HCT116 (cell line): Measurements from ENCODE around the gene MMP28. TPM values are rescaled to one million over a fixed set of nuclear protein-coding genes. Genes with fewer than 3 reads are reported as not detected.

Experiments used
- ATAC-seq: fragments of 200-7000 bp; cut with Tn5 transposase; 2 replicates; pipeline ENCODE4 v1.9.1; 2020; ENCODE audit warnings: mild to moderate bottlenecking, moderate library complexity
- BruUV-seq: library from RNA; stranded (reverse); fragments of 400-500 nt; replicated peaks from 2 replicates; lab custom pipeline; 2021; lab: Mats Ljungman, UMichigan
- CTCF ChIA-PET: fragments of 300-600 bp; sonication (Branson Sonifier 250); formaldehyde crosslinking; loops from one replicate; lab custom pipeline; 2021; ENCODE audit warnings: antibody characterized with exemption; lab: Charles Lee
- POLR2A ChIA-PET: fragments of 300-600, 350-600 bp; sonication (Branson Sonifier 250); formaldehyde crosslinking; loops from one replicate; lab custom pipeline; 2021; ENCODE audit warnings: antibody characterized with exemption; lab: Charles Lee
- RAD21 ChIA-PET, 2 experiments: fragments of 300-600 bp; sonication (Branson Sonifier 250); formaldehyde crosslinking; loops; one replicate each; lab custom pipeline; 2023; ENCODE audit warnings: low total read pairs in 2 of 2; ENCODE audit not compliant: uncharacterized antibody in 2 of 2, unreplicated experiment in 2 of 2, low non-redundant PET in 1 of 2; lab: Charles Lee
- DNase-seq: peaks from one replicate; pipeline ENCODE4 v3.0.0-alpha.2; 2010; ENCODE audit warnings: low read depth, low spot score
- H2AFZ ChIP-seq: fragments of 200-600 bp; shearing (Covaris generic), sonication (generic); 2 replicates; pipeline ENCODE4 v1.6.1; 2017; ENCODE audit warnings: low read depth, mixed run types, mixed read lengths, antibody characterized with exemption, low read length; ENCODE audit not compliant: poor library complexity, severe bottlenecking
- H3K27ac ChIP-seq: 2 replicates; pipeline ENCODE4 v1.5.1; 2012; ENCODE audit warnings: low read depth, low read length
- H3K27me3 ChIP-seq: fragments of 200-600 bp; sonication (generic); 2 replicates; pipeline ENCODE4 v1.6.1; 2016; ENCODE audit warnings: mixed run types, low read length, mixed read lengths; ENCODE audit not compliant: insufficient read depth
- H3K36me3 ChIP-seq, 2 experiments: fragments of 200-500 bp in 1 of 2; fragments of 200-600 bp in 1 of 2; sonication (Bioruptor generic) in 1 of 2; sonication (generic) in 1 of 2; 2 replicates each; pipeline versions ENCODE4 v1.5.1 to v1.6.1; 2014 to 2016; ENCODE audit warnings: low read length in 2 of 2, inconsistent platforms in 1 of 2, mixed read lengths in 1 of 2, mixed run types in 1 of 2; ENCODE audit not compliant: insufficient read depth in 2 of 2, control insufficient read depth in 1 of 2
- H3K4me1 ChIP-seq, 2 experiments: fragments of 200-600 bp in 1 of 2; sonication (generic) in 1 of 2; 2 replicates each; pipeline versions ENCODE4 v1.5.1 to v1.6.1; 2012 to 2017; ENCODE audit warnings: low read length in 2 of 2, inconsistent platforms in 1 of 2, mild to moderate bottlenecking in 1 of 2, mixed read lengths in 1 of 2, mixed run types in 1 of 2, moderate library complexity in 1 of 2; ENCODE audit not compliant: insufficient read depth in 2 of 2, control insufficient read depth in 1 of 2
- H3K4me2 ChIP-seq: fragments of 200-600 bp; sonication (generic); 2 replicates; pipeline ENCODE4 v1.6.1; 2017; ENCODE audit warnings: mixed run types, low read length, mixed read lengths
- H3K4me3 ChIP-seq, 2 experiments: fragments of 200-600 bp in 1 of 2; sonication (generic) in 1 of 2; replicated peaks in 1 of 2; 2 replicates each; pipeline ENCODE4 v1.5.1; 2011 to 2016; ENCODE audit warnings: low read length in 2 of 2, control low read depth in 1 of 2, low read depth in 1 of 2, mild to moderate bottlenecking in 1 of 2, mixed read lengths in 1 of 2, mixed run types in 1 of 2
- H3K79me2 ChIP-seq: fragments of 200-600 bp; sonication (generic); 2 replicates; pipeline ENCODE4 v1.6.1; 2017; ENCODE audit warnings: mild to moderate bottlenecking, mixed run types, low read length, moderate library complexity, mixed read lengths; ENCODE audit not compliant: insufficient read depth
- H3K9ac ChIP-seq: fragments of 200-600 bp; sonication (generic); 2 replicates; pipeline ENCODE4 v1.6.1; 2016; ENCODE audit warnings: low read length, mixed read lengths
- H3K9me2 ChIP-seq: fragments of 200-600 bp; sonication (generic), shearing (Covaris generic); 2 replicates; pipeline ENCODE4 v1.6.1; 2017; ENCODE audit warnings: mixed run types, mild to moderate bottlenecking, moderate library complexity; ENCODE audit not compliant: insufficient read depth
- H3K9me3 ChIP-seq, 2 experiments: fragments of 200-500 bp in 1 of 2; fragments of 200-600 bp in 1 of 2; sonication (Bioruptor generic) in 1 of 2; sonication (generic) in 1 of 2; 2 replicates each; pipeline ENCODE4 v1.6.1; 2014 to 2017; ENCODE audit warnings: low read length in 2 of 2, mixed read lengths in 2 of 2, inconsistent platforms in 1 of 2, low read depth in 1 of 2, mild to moderate bottlenecking in 1 of 2, mixed run types in 1 of 2, moderate library complexity in 1 of 2; ENCODE audit not compliant: control insufficient read depth in 1 of 2, insufficient read depth in 1 of 2
- H4K20me1 ChIP-seq: fragments of 200-600 bp; sonication (generic), shearing (Covaris generic); 2 replicates; pipeline ENCODE4 v1.6.1; 2017; ENCODE audit warnings: mixed run types, mild to moderate bottlenecking, moderate library complexity; ENCODE audit not compliant: insufficient read depth
- CEBPB ChIP-seq: IDR thresholded peaks from 2 replicates; pipeline ENCODE4 v1.6.1; 2012; ENCODE audit warnings: low read depth
- EGR1 ChIP-seq: IDR thresholded peaks from 2 replicates; pipeline ENCODE4 v1.6.1; 2012; ENCODE audit warnings: low read depth
- ELF1 ChIP-seq: IDR thresholded peaks from 2 replicates; pipeline ENCODE4 v1.6.1; 2012; ENCODE audit warnings: low read depth, borderline replicate concordance
- EZH2 ChIP-seq: fragments of 200-600 bp; sonication (generic); IDR thresholded peaks from 2 replicates; pipeline ENCODE4 v1.6.1; 2017; ENCODE audit warnings: antibody characterized with exemption, mixed run types
- JUND ChIP-seq: IDR thresholded peaks from 2 replicates; pipeline ENCODE4 v1.6.1; 2012
- POLR2A ChIP-seq: IDR thresholded peaks from 2 replicates; pipeline ENCODE4 v1.7.0; 2011; ENCODE audit warnings: borderline replicate concordance; ENCODE audit not compliant: insufficient read depth, insufficient read length; ENCODE audit errors: extremely low read depth
- POLR2AphosphoS5 ChIP-seq: IDR thresholded peaks from 2 replicates; pipeline ENCODE4 v1.6.1; 2011; ENCODE audit warnings: mild to moderate bottlenecking, low read depth, low read length, moderate library complexity
- RAD21 ChIP-seq: IDR thresholded peaks from 2 replicates; pipeline ENCODE4 v1.6.1; 2012; ENCODE audit warnings: low read depth, mild to moderate bottlenecking
- SIN3A ChIP-seq: IDR thresholded peaks from 2 replicates; pipeline ENCODE4 v1.6.1; 2012; ENCODE audit warnings: low read depth
- SP1 ChIP-seq: IDR thresholded peaks from 2 replicates; pipeline ENCODE4 v1.6.1; 2012; ENCODE audit warnings: low read depth
- SRF ChIP-seq: IDR thresholded peaks from 2 replicates; pipeline ENCODE4 v1.6.1; 2012; ENCODE audit warnings: low read depth
- TCF7L2 ChIP-seq: IDR thresholded peaks from 2 replicates; pipeline ENCODE4 v1.7.0; 2011; ENCODE audit warnings: borderline replicate concordance, inconsistent platforms; ENCODE audit not compliant: insufficient read depth, insufficient read length; ENCODE audit errors: extremely low read depth
- ZFX ChIP-seq: fragments of 450-650 bp; IDR thresholded peaks from 2 replicates; pipeline ENCODE4 v1.6.1; 2017
- intact Hi-C: fragments of 100-400 bp; cut with micrococcal nuclease; formaldehyde crosslinking; loops from 2 replicates; pipeline ENCODE4 v1.10.0; 2022
- total RNA-seq: library from RNA; stranded (reverse); gene quantifications from one replicate; pipeline ENCODE4 v1.2.1, GENCODE V29; 2021; ENCODE audit not compliant: unreplicated experiment
- TF ChIP-seq, protein P1 (sequence below): IDR thresholded peaks from 2 replicates; pipeline ENCODE4 v1.6.1; 2012; ENCODE audit warnings: low read depth
- TF ChIP-seq, protein P2 (sequence below): IDR thresholded peaks from 2 replicates; pipeline ENCODE4 v1.6.1; 2011; ENCODE audit warnings: mild to moderate bottlenecking, low read length, moderate library complexity; ENCODE audit not compliant: insufficient replicate concordance; ENCODE audit errors: extremely low read depth

MMP28 gene
- total RNA-seq, 1 experiment from 2014 or later = 2.6 TPM

DNA sequence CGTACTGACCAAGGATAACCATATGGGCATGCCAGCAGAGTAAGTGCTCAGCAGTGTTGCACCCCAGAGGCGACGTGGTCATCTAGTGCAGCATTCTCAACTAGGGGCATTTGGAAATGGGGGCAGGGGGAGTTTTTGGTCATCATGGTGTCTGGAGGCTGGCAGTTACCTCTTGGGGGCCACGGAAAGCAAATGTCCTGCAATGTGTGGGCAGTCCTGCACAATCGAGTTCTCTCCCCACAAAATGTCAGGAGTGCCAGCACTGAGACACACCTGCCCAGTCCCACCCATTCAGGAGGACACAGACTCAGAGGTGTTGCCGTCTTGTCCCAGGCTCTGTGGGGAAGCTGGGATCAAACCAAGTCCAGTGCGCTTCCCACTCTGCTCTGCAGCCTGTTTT, 61.0 kb downstream of the MMP28 start:
- RAD21 ChIA-PET = no interaction called here
- Histone ChIP-seq H2AFZ (no peak overlapping the region), H3K4me3 (no peak overlapping the region), H3K27me3 (no peaks in the 10 kb centered on the region), H3K36me3 (no peaks in the 10 kb centered on the region), H3K4me2 (no peak overlapping the region), H3K79me2 (no peaks in the 10 kb centered on the region), H3K27ac (no peak overlapping the region), H4K20me1 (no peaks in the 10 kb centered on the region), H3K4me1 (no peaks in the 10 kb centered on the region), H3K9me2 (no peaks in the 10 kb centered on the region), H3K9me3 (no peaks in the 10 kb centered on the region), H3K9ac (no peak overlapping the region)
- CTCF ChIA-PET = interaction anchor here (1.2 kb wide), 1 partner anchor 13 kb away, joined by 3 read pairs; no protein-coding TSS in a partner anchor
- no peak for DNase-seq
- no peak for TF ChIP-seq EZH2
- TF ChIP-seq CEBPB = no peak
- TF ChIP-seq, protein P1, sequence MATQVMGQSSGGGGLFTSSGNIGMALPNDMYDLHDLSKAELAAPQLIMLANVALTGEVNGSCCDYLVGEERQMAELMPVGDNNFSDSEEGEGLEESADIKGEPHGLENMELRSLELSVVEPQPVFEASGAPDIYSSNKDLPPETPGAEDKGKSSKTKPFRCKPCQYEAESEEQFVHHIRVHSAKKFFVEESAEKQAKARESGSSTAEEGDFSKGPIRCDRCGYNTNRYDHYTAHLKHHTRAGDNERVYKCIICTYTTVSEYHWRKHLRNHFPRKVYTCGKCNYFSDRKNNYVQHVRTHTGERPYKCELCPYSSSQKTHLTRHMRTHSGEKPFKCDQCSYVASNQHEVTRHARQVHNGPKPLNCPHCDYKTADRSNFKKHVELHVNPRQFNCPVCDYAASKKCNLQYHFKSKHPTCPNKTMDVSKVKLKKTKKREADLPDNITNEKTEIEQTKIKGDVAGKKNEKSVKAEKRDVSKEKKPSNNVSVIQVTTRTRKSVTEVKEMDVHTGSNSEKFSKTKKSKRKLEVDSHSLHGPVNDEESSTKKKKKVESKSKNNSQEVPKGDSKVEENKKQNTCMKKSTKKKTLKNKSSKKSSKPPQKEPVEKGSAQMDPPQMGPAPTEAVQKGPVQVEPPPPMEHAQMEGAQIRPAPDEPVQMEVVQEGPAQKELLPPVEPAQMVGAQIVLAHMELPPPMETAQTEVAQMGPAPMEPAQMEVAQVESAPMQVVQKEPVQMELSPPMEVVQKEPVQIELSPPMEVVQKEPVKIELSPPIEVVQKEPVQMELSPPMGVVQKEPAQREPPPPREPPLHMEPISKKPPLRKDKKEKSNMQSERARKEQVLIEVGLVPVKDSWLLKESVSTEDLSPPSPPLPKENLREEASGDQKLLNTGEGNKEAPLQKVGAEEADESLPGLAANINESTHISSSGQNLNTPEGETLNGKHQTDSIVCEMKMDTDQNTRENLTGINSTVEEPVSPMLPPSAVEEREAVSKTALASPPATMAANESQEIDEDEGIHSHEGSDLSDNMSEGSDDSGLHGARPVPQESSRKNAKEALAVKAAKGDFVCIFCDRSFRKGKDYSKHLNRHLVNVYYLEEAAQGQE = no peak
- TF ChIP-seq JUND = no peak
- no peak for TF ChIP-seq POLR2AphosphoS5
- no peak for TF ChIP-seq SP1
- TF ChIP-seq RAD21 = no peak
- no peak for TF ChIP-seq SIN3A
- TF ChIP-seq POLR2A = no peak
- no peak for TF ChIP-seq TCF7L2
- TF ChIP-seq ELF1 = no peak
- no peak for TF ChIP-seq SRF
- no peak for TF ChIP-seq EGR1
- TF ChIP-seq, protein P2, sequence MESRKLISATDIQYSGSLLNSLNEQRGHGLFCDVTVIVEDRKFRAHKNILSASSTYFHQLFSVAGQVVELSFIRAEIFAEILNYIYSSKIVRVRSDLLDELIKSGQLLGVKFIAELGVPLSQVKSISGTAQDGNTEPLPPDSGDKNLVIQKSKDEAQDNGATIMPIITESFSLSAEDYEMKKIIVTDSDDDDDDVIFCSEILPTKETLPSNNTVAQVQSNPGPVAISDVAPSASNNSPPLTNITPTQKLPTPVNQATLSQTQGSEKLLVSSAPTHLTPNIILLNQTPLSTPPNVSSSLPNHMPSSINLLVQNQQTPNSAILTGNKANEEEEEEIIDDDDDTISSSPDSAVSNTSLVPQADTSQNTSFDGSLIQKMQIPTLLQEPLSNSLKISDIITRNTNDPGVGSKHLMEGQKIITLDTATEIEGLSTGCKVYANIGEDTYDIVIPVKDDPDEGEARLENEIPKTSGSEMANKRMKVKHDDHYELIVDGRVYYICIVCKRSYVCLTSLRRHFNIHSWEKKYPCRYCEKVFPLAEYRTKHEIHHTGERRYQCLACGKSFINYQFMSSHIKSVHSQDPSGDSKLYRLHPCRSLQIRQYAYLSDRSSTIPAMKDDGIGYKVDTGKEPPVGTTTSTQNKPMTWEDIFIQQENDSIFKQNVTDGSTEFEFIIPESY = no peak
- TF ChIP-seq ZFX = no peak
- no peak for ATAC-seq
- intact Hi-C loops = no loop called here
- POLR2A ChIA-PET = no interaction called here
- BruUV-seq = no TSS peak
